ENCODE results near the gene ERVK3-1.

ERVK3-1 gene

GRCh38 chr19:58265100-58265499 is 40.1 kb upstream of the ERVK3-1 start:
- Histone ChIP-seq H3K27ac (ENCODE audit: low read depth, low read length) (no peak overlapping the region), H3K4me1 (ENCODE audit: control insufficient read depth, low read depth, low read length) (no peaks in the 10 kb centered on the region), H3K79me1 (ENCODE audit: low read length) (no peaks in the 10 kb centered on the region), H2BK15ac (replicated peaks; ENCODE audit: low read depth) (no peak overlapping the region), H4K5ac (ENCODE audit: low read length) (no peak overlapping the region), H3K4ac (ENCODE audit: low read depth, low read length) (no peak overlapping the region), H3K79me2 (ENCODE audit: control insufficient read depth, insufficient read depth, low read length) (no peaks in the 10 kb centered on the region), H3K9ac (ENCODE audit: low read length) (no peak overlapping the region), H3K27me3 (ENCODE audit: insufficient read depth, low read length, poor library complexity) (no peaks in the 10 kb centered on the region), H3K36me3 (ENCODE audit: control insufficient read depth, insufficient read depth, low read length) (peaks cover 20% of the 10 kb centered on the region), H3K4me3 (ENCODE audit: low read length) (peak overlapping the region; percentile 3), H3K18ac (ENCODE audit: low read length) (no peak overlapping the region), H4K8ac (ENCODE audit: low read depth, low read length) (no peak overlapping the region), H3K56ac (ENCODE audit: low read length) (no peak overlapping the region), H2BK120ac (ENCODE audit: low read depth, low read length) (no peak overlapping the region), H3K23ac (ENCODE audit: low read length) (no peak overlapping the region), H3K4me2 (ENCODE audit: low read length) (no peak overlapping the region), H2AK5ac (ENCODE audit: low read length) (no peak overlapping the region), H2BK5ac (ENCODE audit: low read length) (no peak overlapping the region)
- no peak for DNase-seq
- no CpG with 5 or more reads among the region's 3 CpGs for WGBS (ENCODE audit: extremely low coverage, insufficient coverage, low lambda C conversion rate)

GRCh38 chr19:58268344-58268743 is 36.8 kb upstream of the ERVK3-1 start:
- Histone ChIP-seq H3K4ac (ENCODE audit: low read depth, low read length) (no peak overlapping the region), H2BK5ac (ENCODE audit: low read length) (no peak overlapping the region), H3K27me3 (ENCODE audit: insufficient read depth, low read length, poor library complexity) (no peaks in the 10 kb centered on the region), H3K9ac (ENCODE audit: low read length) (no peak overlapping the region), H2BK120ac (ENCODE audit: low read depth, low read length) (no peak overlapping the region), H2AK5ac (ENCODE audit: low read length) (no peak overlapping the region), H3K23ac (ENCODE audit: low read length) (no peak overlapping the region), H3K36me3 (ENCODE audit: control insufficient read depth, insufficient read depth, low read length) (peaks cover under 1% of the 10 kb centered on the region), H3K4me1 (ENCODE audit: control insufficient read depth, low read depth, low read length) (no peaks in the 10 kb centered on the region), H3K27ac (ENCODE audit: low read depth, low read length) (no peak overlapping the region), H3K79me1 (ENCODE audit: low read length) (no peaks in the 10 kb centered on the region), H3K56ac (ENCODE audit: low read length) (no peak overlapping the region), H4K5ac (ENCODE audit: low read length) (no peak overlapping the region), H4K8ac (ENCODE audit: low read depth, low read length) (no peak overlapping the region), H3K4me2 (ENCODE audit: low read length) (no peak overlapping the region), H3K18ac (ENCODE audit: low read length) (no peak overlapping the region), H3K4me3 (ENCODE audit: low read length) (no peak overlapping the region), H2BK15ac (replicated peaks; ENCODE audit: low read depth) (no peak overlapping the region), H3K79me2 (ENCODE audit: control insufficient read depth, insufficient read depth, low read length) (no peaks in the 10 kb centered on the region)
- WGBS (ENCODE audit: extremely low coverage, insufficient coverage, low lambda C conversion rate) = no CpG with 5 or more reads among the region's 3 CpGs
- DNase-seq = no peak

GRCh38 chr19:58274771-58275201 is 30.4 kb upstream of the ERVK3-1 start:
- DNase-seq = no peak
- Histone ChIP-seq H3K27ac (ENCODE audit: low read depth, low read length) (no peak overlapping the region), H2BK5ac (ENCODE audit: low read length) (no peak overlapping the region), H3K4me1 (ENCODE audit: control insufficient read depth, low read depth, low read length) (no peaks in the 10 kb centered on the region), H3K79me2 (ENCODE audit: control insufficient read depth, insufficient read depth, low read length) (peaks cover 6% of the 10 kb centered on the region), H4K8ac (ENCODE audit: low read depth, low read length) (no peak overlapping the region), H3K9ac (ENCODE audit: low read length) (no peak overlapping the region), H3K4me2 (ENCODE audit: low read length) (no peak overlapping the region), H3K56ac (ENCODE audit: low read length) (no peak overlapping the region), H4K5ac (ENCODE audit: low read length) (no peak overlapping the region), H3K36me3 (ENCODE audit: control insufficient read depth, insufficient read depth, low read length) (no peaks in the 10 kb centered on the region), H2AK5ac (ENCODE audit: low read length) (no peak overlapping the region), H2BK120ac (ENCODE audit: low read depth, low read length) (no peak overlapping the region), H2BK15ac (replicated peaks; ENCODE audit: low read depth) (no peak overlapping the region), H3K18ac (ENCODE audit: low read length) (no peak overlapping the region), H3K4me3 (ENCODE audit: low read length) (no peak overlapping the region), H3K27me3 (ENCODE audit: insufficient read depth, low read length, poor library complexity) (no peaks in the 10 kb centered on the region), H3K4ac (ENCODE audit: low read depth, low read length) (no peak overlapping the region), H3K79me1 (ENCODE audit: low read length) (no peaks in the 10 kb centered on the region), H3K23ac (ENCODE audit: low read length) (no peak overlapping the region)
- no CpG with 5 or more reads among the region's 2 CpGs for WGBS (ENCODE audit: extremely low coverage, insufficient coverage, low lambda C conversion rate)

- no peak for DNase-seq
- H3K36me3 ChIP-seq (ENCODE audit: control insufficient read depth, insufficient read depth, low read length) = peaks cover 2% of the 10 kb centered on the region
- H2AK5ac ChIP-seq (ENCODE audit: low read length) = no peak overlapping the region
- no peak overlapping the region for H4K5ac ChIP-seq (ENCODE audit: low read length)
- no peak overlapping the region for H3K23ac ChIP-seq (ENCODE audit: low read length)
- H2BK120ac ChIP-seq (ENCODE audit: low read depth, low read length) = no peak overlapping the region
- H3K4me3 ChIP-seq (ENCODE audit: low read length) = no peak overlapping the region
- no peak overlapping the region for H3K9ac ChIP-seq (ENCODE audit: low read length)
- no peak overlapping the region for H3K4ac ChIP-seq (ENCODE audit: low read depth, low read length)
- no peak overlapping the region for H3K56ac ChIP-seq (ENCODE audit: low read length)
- peaks cover 7% of the 10 kb centered on the region for H3K79me1 ChIP-seq (ENCODE audit: low read length)
- H4K8ac ChIP-seq (ENCODE audit: low read depth, low read length) = no peak overlapping the region
- H3K4me2 ChIP-seq (ENCODE audit: low read length) = no peak overlapping the region
- no peaks in the 10 kb centered on the region for H3K27me3 ChIP-seq (ENCODE audit: insufficient read depth, low read length, poor library complexity)
- H3K79me2 ChIP-seq (ENCODE audit: control insufficient read depth, insufficient read depth, low read length) = peaks cover 13% of the 10 kb centered on the region
- H3K18ac ChIP-seq (ENCODE audit: low read length) = no peak overlapping the region
- H2BK5ac ChIP-seq (ENCODE audit: low read length) = no peak overlapping the region
- no peak overlapping the region for H3K27ac ChIP-seq (ENCODE audit: low read depth, low read length)
- H2BK15ac ChIP-seq (replicated peaks; ENCODE audit: low read depth) = no peak overlapping the region
- peaks cover 7% of the 10 kb centered on the region for H3K4me1 ChIP-seq (ENCODE audit: control insufficient read depth, low read depth, low read length)
- no CpG with 5 or more reads among the region's 3 CpGs for WGBS (ENCODE audit: extremely low coverage, insufficient coverage, low lambda C conversion rate)
Measured at GRCh38 chr19:58275564-58275963, 29.6 kb upstream of the ERVK3-1 start.

- H4K5ac ChIP-seq (ENCODE audit: low read length) = no peak overlapping the region
- peaks cover 15% of the 10 kb centered on the region for H3K79me1 ChIP-seq (ENCODE audit: low read length)
- H3K36me3 ChIP-seq (ENCODE audit: control insufficient read depth, insufficient read depth, low read length) = peaks cover 3% of the 10 kb centered on the region
- no peak overlapping the region for H3K23ac ChIP-seq (ENCODE audit: low read length)
- WGBS (ENCODE audit: extremely low coverage, insufficient coverage, low lambda C conversion rate) = no CpG with 5 or more reads among the region's 7 CpGs
- peaks cover 27% of the 10 kb centered on the region for H3K79me2 ChIP-seq (ENCODE audit: control insufficient read depth, insufficient read depth, low read length)
- no peak overlapping the region for H3K18ac ChIP-seq (ENCODE audit: low read length)
- H2BK5ac ChIP-seq (ENCODE audit: low read length) = no peak overlapping the region
- no peak overlapping the region for H2BK15ac ChIP-seq (replicated peaks; ENCODE audit: low read depth)
- no peak overlapping the region for H3K4ac ChIP-seq (ENCODE audit: low read depth, low read length)
- H3K27me3 ChIP-seq (ENCODE audit: insufficient read depth, low read length, poor library complexity) = no peaks in the 10 kb centered on the region
- H3K9ac ChIP-seq (ENCODE audit: low read length) = no peak overlapping the region
- H3K4me3 ChIP-seq (ENCODE audit: low read length) = no peak overlapping the region
- no peak overlapping the region for H3K56ac ChIP-seq (ENCODE audit: low read length)
- H2AK5ac ChIP-seq (ENCODE audit: low read length) = no peak overlapping the region
- H3K4me2 ChIP-seq (ENCODE audit: low read length) = no peak overlapping the region
- H3K4me1 ChIP-seq (ENCODE audit: control insufficient read depth, low read depth, low read length) = peaks cover 7% of the 10 kb centered on the region
- H2BK120ac ChIP-seq (ENCODE audit: low read depth, low read length) = no peak overlapping the region
- no peak for DNase-seq
- no peak overlapping the region for H4K8ac ChIP-seq (ENCODE audit: low read depth, low read length)
- H3K27ac ChIP-seq (ENCODE audit: low read depth, low read length) = no peak overlapping the region
Measured at GRCh38 chr19:58277197-58277596, 28.0 kb upstream of the ERVK3-1 start.

GRCh38 chr19:58277748-58278540 is 27.2 kb upstream of the ERVK3-1 start:
- peak overlapping the region; percentile 66 for H3K27ac ChIP-seq (ENCODE audit: low read depth, low read length)
- H3K9ac ChIP-seq (ENCODE audit: low read length) = peak overlapping the region; percentile 94
- H3K36me3 ChIP-seq (ENCODE audit: control insufficient read depth, insufficient read depth, low read length) = peaks cover 3% of the 10 kb centered on the region
- peak overlapping the region; percentile 21 for H4K5ac ChIP-seq (ENCODE audit: low read length)
- H3K79me1 ChIP-seq (ENCODE audit: low read length) = peaks cover 15% of the 10 kb centered on the region
- H3K4me3 ChIP-seq (ENCODE audit: low read length) = peak overlapping the region; percentile 78
- H2AK5ac ChIP-seq (ENCODE audit: low read length) = no peak overlapping the region
- no peaks in the 10 kb centered on the region for H3K27me3 ChIP-seq (ENCODE audit: insufficient read depth, low read length, poor library complexity)
- H2BK120ac ChIP-seq (ENCODE audit: low read depth, low read length) = no peak overlapping the region
- WGBS (ENCODE audit: extremely low coverage, insufficient coverage, low lambda C conversion rate) = no CpG with 5 or more reads among the region's 25 CpGs
- no peak overlapping the region for H2BK5ac ChIP-seq (ENCODE audit: low read length)
- peaks cover 31% of the 10 kb centered on the region for H3K79me2 ChIP-seq (ENCODE audit: control insufficient read depth, insufficient read depth, low read length)
- H2BK15ac ChIP-seq (replicated peaks; ENCODE audit: low read depth) = no peak overlapping the region
- H3K23ac ChIP-seq (ENCODE audit: low read length) = no peak overlapping the region
- DNase-seq = no peak
- H3K4ac ChIP-seq (ENCODE audit: low read depth, low read length) = no peak overlapping the region
- peak overlapping the region; percentile 63 for H3K18ac ChIP-seq (ENCODE audit: low read length)
- H3K56ac ChIP-seq (ENCODE audit: low read length) = peak overlapping the region; percentile 89
- H4K8ac ChIP-seq (ENCODE audit: low read depth, low read length) = no peak overlapping the region
- H3K4me1 ChIP-seq (ENCODE audit: control insufficient read depth, low read depth, low read length) = peaks cover 7% of the 10 kb centered on the region
- H3K4me2 ChIP-seq (ENCODE audit: low read length) = peak overlapping the region; percentile 75

Data from mesendoderm (in vitro differentiated cells).